Sciatic nerve (tissue), 1 donor: Measurements from ENCODE around the gene MMD2. TPM values are rescaled to one million over a fixed set of nuclear protein-coding genes. Genes with fewer than 3 reads are reported as not detected.

Experiments
- total RNA-seq: library from RNA; stranded (reverse); fragmentation: NEBNext Ultra II Directional; extraction: Animal tissue kit (Norgen Biotek cat#: 25700); gene quantifications from one replicate; pipeline ENCODE4 v1.2.1, GENCODE V29; 2021
- donor health status: DM: no; HTN: no; CAD: no.

MMD2 gene
- total RNA-seq, 1 donor from 2014 or later = 3.7 TPM

Other genes with a start within 250 kb of the MMD2 start
- 36.2 TPM for gene AP5Z1, start 183.6 kb downstream of the MMD2 start, total RNA-seq
- gene PAPOLB, start 97.2 kb downstream of the MMD2 start, total RNA-seq = 0.98 TPM
- gene RADIL, start 75.5 kb downstream of the MMD2 start, total RNA-seq = 19.8 TPM
- gene RBAK, start 86.7 kb upstream of the MMD2 start, total RNA-seq = 14.8 TPM
- gene WIPI2, start 231.0 kb upstream of the MMD2 start, total RNA-seq = 64.1 TPM